Natural killer cell (primary cell): ENCODE measurements around the gene PPP1R13L. TPM values are rescaled to one million over a fixed set of nuclear protein-coding genes. Genes with fewer than 3 reads are reported as not detected.

Source experiments
- ATAC-seq, 3 donors: fragments of 150-1000 bp in 2 of 3; fragments of 200-7000 bp in 1 of 3; cut with Tn5 transposase; 1 replicate in 1 of 3; 2 replicates in 2 of 3; pipeline ENCODE4 v1.10.0; 2021; ENCODE audit warnings: mild to moderate bottlenecking in 2 of 3, moderate library complexity in 2 of 3
- DNase-seq, 2 donors: peaks; one replicate each; pipeline versions ENCODE4 v3.0.0 to v3.0.0-alpha.2; 2013 to 2021; ENCODE audit warnings: mixed read lengths in 1 of 2
- H3K27ac ChIP-seq: one replicate; pipeline ENCODE4 v1.5.1; 2013; ENCODE audit warnings: mild to moderate bottlenecking, low read length
- H3K27me3 ChIP-seq: one replicate; pipeline ENCODE4 v1.6.1; 2013; ENCODE audit warnings: low read length; ENCODE audit not compliant: control insufficient read depth, insufficient read depth
- H3K36me3 ChIP-seq: one replicate; pipeline ENCODE4 v1.6.1; 2013; ENCODE audit warnings: low read length; ENCODE audit not compliant: control insufficient read depth, insufficient read depth
- H3K4me1 ChIP-seq: one replicate; pipeline ENCODE4 v1.6.1; 2013; ENCODE audit warnings: low read length; ENCODE audit not compliant: control insufficient read depth, insufficient read depth
- H3K4me3 ChIP-seq: one replicate; pipeline ENCODE4 v1.5.1; 2013; ENCODE audit warnings: low read length
- H3K9me3 ChIP-seq: one replicate; pipeline ENCODE4 v1.6.1; 2013; ENCODE audit warnings: low read length; ENCODE audit not compliant: control insufficient read depth, insufficient read depth
- H3K27ac Mint-ChIP-seq, 2 donors: one replicate each; pipeline ENCODE4 v1.8.0; 2022; ENCODE audit warnings: mild to moderate bottlenecking in 2 of 2, mixed read lengths in 2 of 2, moderate library complexity in 1 of 2
- H3K27me3 Mint-ChIP-seq, 2 donors: one replicate each; pipeline ENCODE4 v1.8.0; 2022; ENCODE audit warnings: low read depth in 2 of 2, mixed read lengths in 2 of 2
- H3K36me3 Mint-ChIP-seq: one replicate; pipeline ENCODE4 v1.8.0; 2022; ENCODE audit warnings: mixed read lengths
- H3K4me1 Mint-ChIP-seq, 2 donors: one replicate each; pipeline ENCODE4 v1.8.0; 2022; ENCODE audit warnings: mixed read lengths in 2 of 2
- H3K4me3 Mint-ChIP-seq: one replicate; pipeline ENCODE4 v1.8.0; 2022; ENCODE audit warnings: mild to moderate bottlenecking, moderate library complexity, mixed read lengths
- H3K9me3 Mint-ChIP-seq, 2 donors: one replicate each; pipeline ENCODE4 v1.8.0; 2022; ENCODE audit warnings: mixed read lengths in 2 of 2
- WGBS: methylation state at CpG from one replicate; pipeline ENCODE4 v1.1.7; 2013; ENCODE audit warnings: missing lambda C conversion rate; ENCODE audit not compliant: insufficient coverage; 5-methylcytosine and 5-hydroxymethylcytosine counted together
- intact Hi-C: fragments of 100-400 bp; cut with micrococcal nuclease; formaldehyde crosslinking; loops from one replicate; pipeline ENCODE4 v1.14.2; 2022
- total RNA-seq, 4 donors: library from RNA; stranded (reverse); fragments of 120-200 nt in 1 of 4; gene quantifications; one replicate each; pipeline versions ENCODE4 v1.2.3 to v1.2.4, GENCODE V29; 2013 to 2022
- TF ChIP-seq, protein P1 (sequence below): fragments of 200-600 bp; IDR thresholded peaks from one replicate; pipeline ENCODE4 v1.8.0; 2022; ENCODE audit warnings: antibody characterized with exemption

PPP1R13L gene
- total RNA-seq, 3 donors from 2014 or later (not counting 1 experiment from before 2014, with no cell fraction given), result 5.6 to 7.4 (median 5.9) TPM

DNA sequence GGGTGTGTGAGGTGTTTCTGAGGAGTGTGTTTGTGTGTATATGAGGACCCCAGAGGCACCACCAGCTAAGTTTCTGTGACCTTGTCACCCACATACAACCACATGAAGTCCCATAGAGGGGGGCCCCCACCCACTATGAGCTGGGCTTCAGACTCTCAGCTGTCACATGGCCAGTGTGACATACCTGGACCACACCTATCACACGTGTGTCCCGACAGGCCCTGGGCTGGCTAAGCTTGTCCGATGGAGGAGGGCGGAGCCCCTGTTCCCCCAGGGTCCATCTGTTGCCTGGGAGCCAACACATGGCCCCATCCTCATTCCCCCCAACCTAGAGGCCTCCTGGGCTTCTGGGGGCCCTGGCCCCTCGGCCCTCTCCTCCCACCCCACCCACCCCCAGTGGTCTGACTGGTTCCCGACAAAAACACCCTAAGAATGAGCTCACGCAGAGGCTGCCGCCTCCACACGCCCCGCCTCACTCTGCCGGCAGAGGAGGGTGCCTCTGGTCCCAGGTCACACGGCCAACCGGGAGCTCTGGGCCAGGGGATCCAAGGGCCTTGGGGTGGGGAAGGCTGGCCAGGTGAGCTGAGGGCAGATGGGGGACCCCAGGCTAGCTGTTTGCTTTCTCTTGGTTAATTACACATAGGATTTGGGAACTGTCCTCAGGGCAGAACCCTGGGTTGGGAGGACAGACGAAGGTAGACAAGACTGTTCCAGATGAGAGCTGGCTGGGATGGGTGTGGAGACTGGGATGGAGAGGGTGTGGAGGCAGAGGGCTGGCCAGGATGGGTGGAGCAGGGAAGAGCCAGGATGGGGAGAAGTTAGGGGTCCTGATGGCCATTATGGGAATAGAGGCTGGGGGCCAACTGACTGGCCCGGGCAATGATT is 60.0 kb downstream of the PPP1R13L start:
- no peak overlapping the region for H3K27ac ChIP-seq
- H3K4me1 ChIP-seq, result peaks cover 6% of the 10 kb centered on the region
- H3K36me3 ChIP-seq, result no peaks in the 10 kb centered on the region
- ATAC-seq, result no peak
- H3K27me3 ChIP-seq, result peaks cover 12% of the 10 kb centered on the region
- 76% methylated on average over 15 of the region's 15 CpGs for WGBS
- TF ChIP-seq, protein P1, sequence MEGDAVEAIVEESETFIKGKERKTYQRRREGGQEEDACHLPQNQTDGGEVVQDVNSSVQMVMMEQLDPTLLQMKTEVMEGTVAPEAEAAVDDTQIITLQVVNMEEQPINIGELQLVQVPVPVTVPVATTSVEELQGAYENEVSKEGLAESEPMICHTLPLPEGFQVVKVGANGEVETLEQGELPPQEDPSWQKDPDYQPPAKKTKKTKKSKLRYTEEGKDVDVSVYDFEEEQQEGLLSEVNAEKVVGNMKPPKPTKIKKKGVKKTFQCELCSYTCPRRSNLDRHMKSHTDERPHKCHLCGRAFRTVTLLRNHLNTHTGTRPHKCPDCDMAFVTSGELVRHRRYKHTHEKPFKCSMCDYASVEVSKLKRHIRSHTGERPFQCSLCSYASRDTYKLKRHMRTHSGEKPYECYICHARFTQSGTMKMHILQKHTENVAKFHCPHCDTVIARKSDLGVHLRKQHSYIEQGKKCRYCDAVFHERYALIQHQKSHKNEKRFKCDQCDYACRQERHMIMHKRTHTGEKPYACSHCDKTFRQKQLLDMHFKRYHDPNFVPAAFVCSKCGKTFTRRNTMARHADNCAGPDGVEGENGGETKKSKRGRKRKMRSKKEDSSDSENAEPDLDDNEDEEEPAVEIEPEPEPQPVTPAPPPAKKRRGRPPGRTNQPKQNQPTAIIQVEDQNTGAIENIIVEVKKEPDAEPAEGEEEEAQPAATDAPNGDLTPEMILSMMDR, result no peak
- no peaks in the 10 kb centered on the region for H3K36me3 Mint-ChIP-seq
- no peak overlapping the region for H3K27ac Mint-ChIP-seq
- intact Hi-C loops, result no loop called here
- H3K9me3 ChIP-seq, result no peaks in the 10 kb centered on the region
- DNase-seq, result no peak
- no peak overlapping the region for H3K4me3 ChIP-seq
- H3K9me3 Mint-ChIP-seq, result no peaks in the 10 kb centered on the region
- H3K4me3 Mint-ChIP-seq, result no peak overlapping the region
- H3K4me1 Mint-ChIP-seq, result peaks cover 6% of the 10 kb centered on the region in 2 donors
- peaks cover 7 to 10% of the 10 kb centered on the region in 2 donors for H3K27me3 Mint-ChIP-seq

GRCh38 chr19:45342911-45343310 is 62.0 kb downstream of the PPP1R13L start:
- Mint-ChIP-seq H3K4me3 (no peak overlapping the region), H3K9me3 (no peaks in the 10 kb centered on the region), H3K36me3 (no peaks in the 10 kb centered on the region), H3K27ac (no peak overlapping the region), H3K4me1 (peaks cover 10 to 12% of the 10 kb centered on the region in 2 donors), H3K27me3 (peaks cover 8 to 18% of the 10 kb centered on the region in 2 donors)
- no peaks in the 10 kb centered on the region for H3K36me3 ChIP-seq
- peaks cover 10% of the 10 kb centered on the region for H3K4me1 ChIP-seq
- intact Hi-C loops, result no loop called here
- H3K27ac ChIP-seq, result no peak overlapping the region
- no peak for DNase-seq
- no peaks in the 10 kb centered on the region for H3K9me3 ChIP-seq
- peaks cover 12% of the 10 kb centered on the region for H3K27me3 ChIP-seq
- no peak for ATAC-seq
- H3K4me3 ChIP-seq, result no peak overlapping the region
- TF ChIP-seq, protein P1, result no peak
- 83% methylated on average over 12 of the region's 13 CpGs for WGBS

DNA sequence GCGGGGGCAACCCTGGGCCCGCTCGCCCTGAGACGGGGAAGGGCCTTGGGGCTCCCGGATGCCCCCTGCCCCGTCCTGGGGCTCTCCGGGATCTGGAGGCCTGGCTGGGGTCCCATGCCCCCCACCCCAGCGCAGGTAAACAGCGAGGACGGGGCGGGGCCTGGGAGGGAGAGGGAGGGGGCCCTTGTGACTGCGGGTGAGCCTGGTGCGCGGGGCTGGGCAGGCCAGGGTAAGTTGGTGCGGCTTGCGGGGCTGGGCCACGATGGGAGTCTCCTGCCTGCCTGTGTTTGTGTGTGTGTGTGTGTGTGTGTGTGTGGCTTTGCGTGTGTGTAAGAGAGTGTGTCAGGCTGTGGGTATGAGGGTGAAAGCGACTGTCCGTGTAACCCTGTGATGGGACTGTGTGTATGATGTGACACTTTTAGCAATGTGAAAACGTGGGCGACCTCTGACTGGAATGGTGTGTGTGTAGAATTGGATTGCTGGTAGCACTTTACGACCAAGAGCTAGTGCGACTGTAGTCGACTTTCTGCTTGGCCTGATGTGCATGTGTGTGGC is 63.9 kb downstream of the PPP1R13L start:
- H3K27ac Mint-ChIP-seq, result no peak overlapping the region
- DNase-seq, result peak in 1 of 2 donors; percentile 19
- TF ChIP-seq, protein P1, result no peak
- intact Hi-C loops, result no loop called here
- Histone ChIP-seq H3K4me1 (peaks cover 10% of the 10 kb centered on the region), H3K9me3 (no peaks in the 10 kb centered on the region), H3K27me3 (peaks cover 9% of the 10 kb centered on the region), H3K36me3 (no peaks in the 10 kb centered on the region), H3K4me3 (no peak overlapping the region), H3K27ac (no peak overlapping the region)
- WGBS, result 15% methylated on average over 25 of the region's 25 CpGs
- H3K27me3 Mint-ChIP-seq, result peaks cover 8 to 18% of the 10 kb centered on the region in 2 donors
- no peak overlapping the region for H3K4me3 Mint-ChIP-seq
- H3K9me3 Mint-ChIP-seq, result no peaks in the 10 kb centered on the region
- ATAC-seq, result peak in 2 of 3 donors; percentile 24 to 33
- H3K4me1 Mint-ChIP-seq, result peaks cover 10 to 12% of the 10 kb centered on the region in 2 donors
- no peaks in the 10 kb centered on the region for H3K36me3 Mint-ChIP-seq
